GM12865 (cell line): Measurements from ENCODE around the gene PLXNB3.
"Not testable (repeated sequence)": the region's sequence is repeated elsewhere in the genome, so short reads cannot be mapped to it uniquely, and the experiment has no call there.

ENCODE experiments used
- DNase-seq: peaks from one replicate; pipeline ENCODE4 v3.0.0; 2010; ENCODE audit warnings: low read depth
- H3K4me3 ChIP-seq: 2 replicates; pipeline ENCODE4 v1.5.1; 2011; ENCODE audit warnings: mild to moderate bottlenecking, low read depth, low read length, control low read depth
- CTCF ChIP-seq: IDR thresholded peaks from 2 replicates; pipeline ENCODE4 v1.5.1; 2011; ENCODE audit warnings: low read length, control low read depth, low read depth, inconsistent platforms; ENCODE audit not compliant: insufficient read depth; ENCODE audit errors: missing control alignments

PLXNB3 gene

GRCh38 chrX:153727123-153727931, 36.7 kb upstream of the PLXNB3 start:
- peak; percentile 18 for DNase-seq

GRCh38 chrX:153728095-153728494, 36.0 kb upstream of the PLXNB3 start:
- no peak for TF ChIP-seq CTCF
- H3K4me3 ChIP-seq = no peak overlapping the region
- DNase-seq = no peak

More at GRCh38 chrX:153727123-153727931, 36.7 kb upstream of the PLXNB3 start:
- no peak for TF ChIP-seq CTCF
- H3K4me3 ChIP-seq = peak overlapping the region; percentile 26

GRCh38 chrX:153728951-153729631, 35.0 kb upstream of the PLXNB3 start:
- no peak overlapping the region for H3K4me3 ChIP-seq
- no peak for TF ChIP-seq CTCF
- no peak for DNase-seq

- DNase-seq, H3K4me3 ChIP-seq: not testable (repeated sequence)
These were observed 33.9 kb upstream of the PLXNB3 start for GRCh38 chrX:153730115-153730514.

- TF ChIP-seq CTCF = no peak
- peak; percentile 13 for DNase-seq
- no peak overlapping the region for H3K4me3 ChIP-seq
These were observed 32.8 kb upstream of the PLXNB3 start for GRCh38 chrX:153731117-153731844.

GRCh38 chrX:153731845-153732215, 32.2 kb upstream of the PLXNB3 start:
- no peak for TF ChIP-seq CTCF
- H3K4me3 ChIP-seq = no peak overlapping the region
- no peak for DNase-seq

- H3K4me3 ChIP-seq = no peak overlapping the region
- no peak for TF ChIP-seq CTCF
- DNase-seq = no peak
These were observed 31.6 kb upstream of the PLXNB3 start for GRCh38 chrX:153732401-153732800.
